HepG2 (cell line): ENCODE data around the gene TMEM221. TPM values are rescaled to one million over a fixed set of nuclear protein-coding genes. Genes with fewer than 3 reads are reported as not detected.

Experiments
- DPF2 ChIP-seq: sonication (generic); formaldehyde crosslinking; IDR thresholded peaks from 2 replicates; pipeline ENCODE4 v1.4.0; 2020; ENCODE audit warnings: mild to moderate bottlenecking, low read depth, missing genetic modification reagents, borderline replicate concordance
- EP300 ChIP-seq, 3 experiments: sonication (generic) in 1 of 3; formaldehyde crosslinking in 1 of 3; IDR thresholded peaks; 2 replicates each; pipeline versions ENCODE4 v1.5.1 to v1.6.1; 2011 to 2020; ENCODE audit warnings: low read depth in 2 of 3, low read length in 2 of 3, borderline replicate concordance in 1 of 3, improper control_type of control experiment in 1 of 3, mild to moderate bottlenecking in 1 of 3, missing genetic modification reagents in 1 of 3, moderate library complexity in 1 of 3
- FOXO1 ChIP-seq: sonication (generic); formaldehyde crosslinking; IDR thresholded peaks from 2 replicates; pipeline ENCODE4 v1.4.0; 2020; ENCODE audit warnings: missing genetic modification reagents
- GABPB1 ChIP-seq: IDR thresholded peaks from 2 replicates; pipeline ENCODE4 v1.6.1; 2016; ENCODE audit warnings: mild to moderate bottlenecking, missing genetic modification reagents, moderate library complexity, missing compliant biosample characterization
- HINFP ChIP-seq: sonication (generic); formaldehyde crosslinking; IDR thresholded peaks from 2 replicates; pipeline ENCODE4 v1.4.0; 2020; ENCODE audit warnings: low read depth, mild to moderate bottlenecking, missing genetic modification reagents
- HNF4A ChIP-seq: sonication (generic); formaldehyde crosslinking; IDR thresholded peaks from 2 replicates; pipeline ENCODE4 v1.4.0; 2020; ENCODE audit warnings: missing genetic modification reagents
- LCORL ChIP-seq, 2 experiments: fragments of 450-650 bp in 1 of 2; sonication (generic) in 1 of 2; formaldehyde crosslinking in 1 of 2; IDR thresholded peaks; 2 replicates each; pipeline versions ENCODE4 v1.5.0 to v1.6.1; 2017 to 2020; ENCODE audit warnings: antibody characterized with exemption in 1 of 2, missing genetic modification reagents in 1 of 2
- MIER3 ChIP-seq: IDR thresholded peaks from 2 replicates; pipeline ENCODE4 v1.6.1; 2016; ENCODE audit warnings: missing compliant biosample characterization, borderline replicate concordance
- MIXL1 ChIP-seq: IDR thresholded peaks from 2 replicates; pipeline ENCODE4 v1.6.1; 2016
- PATZ1 ChIP-seq: sonication (generic); formaldehyde crosslinking; IDR thresholded peaks from 2 replicates; pipeline ENCODE4 v1.4.0; 2020; ENCODE audit warnings: missing genetic modification reagents
- POLR2G ChIP-seq: fragments of 200-400 bp; formaldehyde crosslinking; IDR thresholded peaks from 2 replicates; pipeline ENCODE4 v1.6.1; 2018; ENCODE audit warnings: mild to moderate bottlenecking, low read depth, low read length, moderate library complexity
- SAP130 ChIP-seq: IDR thresholded peaks from 2 replicates; pipeline ENCODE4 v1.6.1; 2016; ENCODE audit warnings: low read depth
- SIX4 ChIP-seq: sonication (generic); formaldehyde crosslinking; IDR thresholded peaks from 2 replicates; pipeline ENCODE4 v1.4.0; 2020; ENCODE audit warnings: missing genetic modification reagents
- ZBTB34 ChIP-seq: sonication (generic); formaldehyde crosslinking; IDR thresholded peaks from 2 replicates; pipeline ENCODE4 v1.8.0; 2022; ENCODE audit warnings: mild to moderate bottlenecking, missing genetic modification reagents
- ZFX ChIP-seq: sonication (generic); formaldehyde crosslinking; IDR thresholded peaks from 2 replicates; pipeline ENCODE4 v1.4.0; 2020; ENCODE audit warnings: mild to moderate bottlenecking, low read depth, missing genetic modification reagents, moderate library complexity
- ZNF276 ChIP-seq: sonication (generic); formaldehyde crosslinking; IDR thresholded peaks from 2 replicates; pipeline ENCODE4 v1.4.0; 2020; ENCODE audit warnings: mild to moderate bottlenecking, low read depth, missing genetic modification reagents
- ZNF337 ChIP-seq: sonication (generic); formaldehyde crosslinking; IDR thresholded peaks from 2 replicates; pipeline ENCODE4 v1.5.1; 2020; ENCODE audit warnings: missing genetic modification reagents, low read depth, mild to moderate bottlenecking, borderline replicate concordance
- ZNF33B ChIP-seq: sonication (generic); formaldehyde crosslinking; IDR thresholded peaks from 2 replicates; pipeline ENCODE4 v1.5.1; 2020; ENCODE audit warnings: mild to moderate bottlenecking, missing genetic modification reagents
- ZNF350 ChIP-seq: sonication (generic); formaldehyde crosslinking; IDR thresholded peaks from 2 replicates; pipeline ENCODE4 v1.4.0; 2020; ENCODE audit warnings: mild to moderate bottlenecking, low read depth, missing genetic modification reagents, borderline replicate concordance
- ZNF441 ChIP-seq: sonication (generic); formaldehyde crosslinking; IDR thresholded peaks from 2 replicates; pipeline ENCODE4 v1.7.0; 2021; ENCODE audit warnings: missing genetic modification reagents, borderline replicate concordance
- ZNF557 ChIP-seq: sonication (generic); formaldehyde crosslinking; IDR thresholded peaks from 2 replicates; pipeline ENCODE4 v1.4.0; 2020; ENCODE audit warnings: missing genetic modification reagents
- polyA plus RNA-seq, 8 experiments: library from polyadenylated mRNA; depleted of rRNA in 3 of 8; stranded (reverse) in 7 of 8; unstranded in 1 of 8; fragments of >200 nt; fragmentation: Illumina TruSeq in 4 of 8; extraction: Trizol in 4 of 8; gene quantifications; 2 replicates each; pipeline versions ENCODE4 v1.2.1 to v1.2.3, GENCODE V29; 2011 to 2016; ENCODE audit warnings: low read depth in 4 of 8, missing spikeins in 1 of 8, mixed read lengths in 1 of 8; ENCODE audit not compliant: insufficient read depth in 1 of 8
- total RNA-seq, 5 experiments: library from RNA; depleted of rRNA; stranded (reverse); fragments of >200 nt; fragmentation: Illumina TruSeq; extraction: Trizol; gene quantifications; 2 replicates each; pipeline ENCODE4 v1.2.3, GENCODE V29; 2016; ENCODE audit warnings: low read depth in 1 of 5

TMEM221 gene
- total and polyA plus RNA-seq, 2 of the 13 experiments (the other 11 are each of a cell fraction or from before 2014, with no cell fraction given) = 0.33 to 0.77 TPM

GRCh38 chr19:17475541-17476115 is 27.2 kb upstream of the TMEM221 start (continued):
- TF ChIP-seq MIER3 (CRISPR knock-in tag) (peak; percentile 42; the same call in 1 of the 2 replicates), FOXO1 (peak; percentile 47), DPF2 (CRISPR knock-in tag) (0 out of 2 replicates have a peak, but pooled peaks have one; percentile 30), MIXL1 (CRISPR knock-in tag) (peak; percentile 18; the same call in 1 of the 2 replicates), GABPB1 (CRISPR knock-in tag) (no peak), HNF4A (0 out of 2 replicates have a peak, but pooled peaks have one; percentile 18), LCORL (IDR thresholded peaks at IDR 0.05) (no peak), LCORL (CRISPR knock-in tag; IDR thresholded peaks at IDR 0.05) (peak; percentile 27; the same call in 1 of the 2 replicates), ZNF337 (no peak), HINFP (CRISPR knock-in tag) (no peak), SIX4 (CRISPR knock-in tag) (peak; percentile 95), EP300 (IDR thresholded peaks at IDR 0.05; ENCODE audit: low read depth in 2 of 2, low read length in 2 of 2) (peak in 1 of 2 experiments; percentile 52; a peak in 2 of 4 replicates), EP300 (CRISPR knock-in tag; IDR thresholded peaks at IDR 0.05; ENCODE audit: borderline replicate concordance) (peak; percentile 64), ZNF350 (peak; percentile 45; the same call in 1 of the 2 replicates), ZNF557 (CRISPR knock-in tag) (no peak), SAP130 (CRISPR knock-in tag) (peak; percentile 81), ZFX (peak; percentile 60; the same call in 1 of the 2 replicates), ZNF441 (no peak), ZNF276 (no peak), POLR2G (peak; percentile 57), ZBTB34 (CRISPR knock-in tag) (0 out of 2 replicates have a peak, but pooled peaks have one; percentile 29), ZNF33B (CRISPR knock-in tag) (no peak), PATZ1 (CRISPR knock-in tag) (peak; percentile 66)
